PFSK-1 (cell line): ENCODE data around the gene KCNJ16.

Source experiments
- POLR2AphosphoS5 ChIP-seq: IDR thresholded peaks from 2 replicates; pipeline ENCODE4 v1.6.1; 2012; ENCODE audit warnings: low read depth, mild to moderate bottlenecking, control low read depth, low read length, moderate library complexity
- SIN3A ChIP-seq: IDR thresholded peaks from 2 replicates; pipeline ENCODE4 v1.6.1; 2012; ENCODE audit warnings: mild to moderate bottlenecking, low read length, moderate library complexity, borderline replicate concordance; ENCODE audit not compliant: insufficient read depth
- TF ChIP-seq, protein P1 (sequence below), 2 experiments: IDR thresholded peaks; 2 replicates each; pipeline versions ENCODE4 v1.6.1 to v1.8.0; 2011 to 2012; ENCODE audit warnings: low read depth in 2 of 2, low read length in 2 of 2, control low read depth in 1 of 2, inconsistent platforms in 1 of 2, mild to moderate bottlenecking in 1 of 2, moderate library complexity in 1 of 2; ENCODE audit not compliant: insufficient read depth in 1 of 2

DNA sequence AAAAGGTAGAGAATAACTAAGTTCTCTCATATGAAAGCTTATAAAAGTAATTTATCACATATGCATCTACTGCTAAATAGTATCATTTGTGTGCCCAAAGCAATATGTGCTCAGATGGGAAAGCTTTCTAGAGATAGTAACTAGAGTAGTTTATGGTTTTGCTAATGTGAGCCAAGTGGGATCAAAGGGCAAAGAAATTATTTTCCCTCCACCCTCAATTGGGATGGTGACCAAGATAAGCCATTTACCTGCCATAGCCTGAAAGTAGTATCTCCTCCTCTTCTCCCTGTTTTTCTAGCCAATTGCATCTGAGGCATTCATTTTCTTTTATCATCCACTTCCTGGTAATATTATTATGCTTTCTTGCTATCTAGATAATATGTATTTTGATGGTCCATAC lies 41.9 kb upstream of the KCNJ16 start:
- TF ChIP-seq POLR2AphosphoS5 (no peak), SIN3A (no peak)
- TF ChIP-seq, protein P1, sequence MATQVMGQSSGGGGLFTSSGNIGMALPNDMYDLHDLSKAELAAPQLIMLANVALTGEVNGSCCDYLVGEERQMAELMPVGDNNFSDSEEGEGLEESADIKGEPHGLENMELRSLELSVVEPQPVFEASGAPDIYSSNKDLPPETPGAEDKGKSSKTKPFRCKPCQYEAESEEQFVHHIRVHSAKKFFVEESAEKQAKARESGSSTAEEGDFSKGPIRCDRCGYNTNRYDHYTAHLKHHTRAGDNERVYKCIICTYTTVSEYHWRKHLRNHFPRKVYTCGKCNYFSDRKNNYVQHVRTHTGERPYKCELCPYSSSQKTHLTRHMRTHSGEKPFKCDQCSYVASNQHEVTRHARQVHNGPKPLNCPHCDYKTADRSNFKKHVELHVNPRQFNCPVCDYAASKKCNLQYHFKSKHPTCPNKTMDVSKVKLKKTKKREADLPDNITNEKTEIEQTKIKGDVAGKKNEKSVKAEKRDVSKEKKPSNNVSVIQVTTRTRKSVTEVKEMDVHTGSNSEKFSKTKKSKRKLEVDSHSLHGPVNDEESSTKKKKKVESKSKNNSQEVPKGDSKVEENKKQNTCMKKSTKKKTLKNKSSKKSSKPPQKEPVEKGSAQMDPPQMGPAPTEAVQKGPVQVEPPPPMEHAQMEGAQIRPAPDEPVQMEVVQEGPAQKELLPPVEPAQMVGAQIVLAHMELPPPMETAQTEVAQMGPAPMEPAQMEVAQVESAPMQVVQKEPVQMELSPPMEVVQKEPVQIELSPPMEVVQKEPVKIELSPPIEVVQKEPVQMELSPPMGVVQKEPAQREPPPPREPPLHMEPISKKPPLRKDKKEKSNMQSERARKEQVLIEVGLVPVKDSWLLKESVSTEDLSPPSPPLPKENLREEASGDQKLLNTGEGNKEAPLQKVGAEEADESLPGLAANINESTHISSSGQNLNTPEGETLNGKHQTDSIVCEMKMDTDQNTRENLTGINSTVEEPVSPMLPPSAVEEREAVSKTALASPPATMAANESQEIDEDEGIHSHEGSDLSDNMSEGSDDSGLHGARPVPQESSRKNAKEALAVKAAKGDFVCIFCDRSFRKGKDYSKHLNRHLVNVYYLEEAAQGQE (IDR thresholded peaks at IDR 0.05; ENCODE audit: insufficient read depth in 1 of 2, low read depth in 2 of 2, low read length in 2 of 2): no peak
